Prostate gland (tissue), 2 donors: ENCODE results near the gene WNK1.
"Not testable (repeated sequence)": the region's sequence is repeated elsewhere in the genome, so short reads cannot be mapped to it uniquely, and the experiment has no call there.

ENCODE experiments used
- POLR2A ChIP-seq: fragments of 450-650 bp; IDR thresholded peaks from one replicate; pipeline ENCODE4 v1.6.1; 2016; ENCODE audit warnings: antibody characterized with exemption, mild to moderate bottlenecking
- POLR2AphosphoS5 ChIP-seq: sonication (generic); formaldehyde crosslinking; IDR thresholded peaks from one replicate; pipeline ENCODE4 v1.6.1; 2017; ENCODE audit warnings: antibody characterized with exemption
- TF ChIP-seq, protein P1 (sequence below), 4 experiments: fragments of 200-600 bp in 2 of 4; fragments of 450-650 bp in 2 of 4; sonication (generic) in 2 of 4; IDR thresholded peaks; 1 replicate in 3 of 4; 2 replicates in 1 of 4; pipeline ENCODE4 v1.5.1; 2016 to 2019; ENCODE audit warnings: antibody characterized with exemption in 4 of 4, mild to moderate bottlenecking in 2 of 4, moderate library complexity in 2 of 4

- TF ChIP-seq POLR2A, POLR2AphosphoS5: not testable (repeated sequence)
- TF ChIP-seq, protein P1, sequence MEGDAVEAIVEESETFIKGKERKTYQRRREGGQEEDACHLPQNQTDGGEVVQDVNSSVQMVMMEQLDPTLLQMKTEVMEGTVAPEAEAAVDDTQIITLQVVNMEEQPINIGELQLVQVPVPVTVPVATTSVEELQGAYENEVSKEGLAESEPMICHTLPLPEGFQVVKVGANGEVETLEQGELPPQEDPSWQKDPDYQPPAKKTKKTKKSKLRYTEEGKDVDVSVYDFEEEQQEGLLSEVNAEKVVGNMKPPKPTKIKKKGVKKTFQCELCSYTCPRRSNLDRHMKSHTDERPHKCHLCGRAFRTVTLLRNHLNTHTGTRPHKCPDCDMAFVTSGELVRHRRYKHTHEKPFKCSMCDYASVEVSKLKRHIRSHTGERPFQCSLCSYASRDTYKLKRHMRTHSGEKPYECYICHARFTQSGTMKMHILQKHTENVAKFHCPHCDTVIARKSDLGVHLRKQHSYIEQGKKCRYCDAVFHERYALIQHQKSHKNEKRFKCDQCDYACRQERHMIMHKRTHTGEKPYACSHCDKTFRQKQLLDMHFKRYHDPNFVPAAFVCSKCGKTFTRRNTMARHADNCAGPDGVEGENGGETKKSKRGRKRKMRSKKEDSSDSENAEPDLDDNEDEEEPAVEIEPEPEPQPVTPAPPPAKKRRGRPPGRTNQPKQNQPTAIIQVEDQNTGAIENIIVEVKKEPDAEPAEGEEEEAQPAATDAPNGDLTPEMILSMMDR (IDR thresholded peaks at IDR 0.05): not testable (repeated sequence)
Measured at GRCh38 chr12:775973-776771, 23.8 kb downstream of the WNK1 start.
